Measurements from ENCODE around the gene WASL. TPM values are rescaled to one million over a fixed set of nuclear protein-coding genes. Genes with fewer than 3 reads are reported as not detected.

The WASL gene
- total RNA-seq, 1 experiment from 2014 or later, result 32.1 TPM

DNA sequence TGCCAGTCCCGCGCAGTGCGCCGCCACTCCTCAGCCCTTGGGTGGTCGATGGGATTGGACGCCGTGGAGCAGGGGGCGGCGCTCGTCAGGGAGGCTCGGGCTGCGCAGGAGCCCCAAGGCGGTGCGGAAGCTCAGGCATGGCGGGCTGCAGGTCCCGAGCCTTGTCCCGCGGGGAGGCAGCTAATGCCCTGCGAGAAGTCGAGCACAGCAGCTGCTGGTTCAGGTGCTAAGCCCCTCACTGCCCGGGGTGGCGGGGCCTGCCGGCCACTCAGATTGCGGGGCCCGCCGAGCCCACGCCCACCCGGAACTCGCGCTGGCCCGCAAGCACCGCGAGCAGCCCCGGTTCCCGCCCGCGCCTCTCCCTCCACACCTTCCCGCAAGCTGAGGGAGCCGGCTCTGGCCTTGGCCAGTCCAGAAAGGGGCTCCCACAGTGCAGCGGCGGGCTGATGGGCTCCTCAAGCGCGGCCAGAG, 14.4 kb upstream of the WASL start:
- BruUV-seq (replicated peaks), result no TSS peak
- no peak for TF ChIP-seq CTCF (conservative IDR thresholded peaks at IDR 0.05; ENCODE audit: low read depth, low read length)
- TF ChIP-seq EZH2 (IDR thresholded peaks at IDR 0.05; ENCODE audit: borderline replicate concordance, low read depth, low read length, poor library complexity, severe bottlenecking), result no peak
- intact Hi-C loops (cut with micrococcal nuclease; ENCODE audit: unreplicated experiment), result no loop called here
- Histone ChIP-seq H3K27me3 (replicated peaks; ENCODE audit: insufficient read depth, low read depth, low read length, poor library complexity) (no peaks in the 10 kb centered on the region), H3K9me3 (ENCODE audit: low read depth, low read length, poor library complexity, severe bottlenecking) (no peaks in the 10 kb centered on the region), H3K36me3 (ENCODE audit: insufficient read depth, low read length, poor library complexity, severe bottlenecking) (no peaks in the 10 kb centered on the region), H3K4me1 (ENCODE audit: insufficient read depth, low read length, poor library complexity, severe bottlenecking) (no peaks in the 10 kb centered on the region), H3K27ac (ENCODE audit: low read depth, low read length, poor library complexity, severe bottlenecking) (no peak overlapping the region), H3K4me3 (ENCODE audit: low read depth, low read length, poor library complexity, severe bottlenecking) (no peak overlapping the region)
- DNase-seq (ENCODE audit: low spot score), result no peak
- ChIA-PET POLR2A (ENCODE audit: low non-redundant PET) (no interaction called here), CTCF (no interaction called here)

- ChIA-PET POLR2A (ENCODE audit: low non-redundant PET) (no interaction called here), CTCF (no interaction called here)
- no peaks in the 10 kb centered on the region for H3K36me3 ChIP-seq (ENCODE audit: insufficient read depth, low read length, poor library complexity, severe bottlenecking)
- no peak overlapping the region for H3K4me3 ChIP-seq (ENCODE audit: low read depth, low read length, poor library complexity, severe bottlenecking)
- no peak for DNase-seq (ENCODE audit: low spot score)
- TF ChIP-seq CTCF (conservative IDR thresholded peaks at IDR 0.05; ENCODE audit: low read depth, low read length), result no peak
- TF ChIP-seq EZH2 (IDR thresholded peaks at IDR 0.05; ENCODE audit: borderline replicate concordance, low read depth, low read length, poor library complexity, severe bottlenecking), result no peak
- no peak overlapping the region for H3K27ac ChIP-seq (ENCODE audit: low read depth, low read length, poor library complexity, severe bottlenecking)
- H3K27me3 ChIP-seq (replicated peaks; ENCODE audit: insufficient read depth, low read depth, low read length, poor library complexity), result no peaks in the 10 kb centered on the region
- H3K9me3 ChIP-seq (ENCODE audit: low read depth, low read length, poor library complexity, severe bottlenecking), result no peaks in the 10 kb centered on the region
- H3K4me1 ChIP-seq (ENCODE audit: insufficient read depth, low read length, poor library complexity, severe bottlenecking), result no peaks in the 10 kb centered on the region
- no TSS peak for BruUV-seq (replicated peaks)
- intact Hi-C loops (cut with micrococcal nuclease; ENCODE audit: unreplicated experiment), result no loop called here
These were observed 12.9 kb upstream of the WASL start for GRCh38 chr7:123761729-123762128.

DNA sequence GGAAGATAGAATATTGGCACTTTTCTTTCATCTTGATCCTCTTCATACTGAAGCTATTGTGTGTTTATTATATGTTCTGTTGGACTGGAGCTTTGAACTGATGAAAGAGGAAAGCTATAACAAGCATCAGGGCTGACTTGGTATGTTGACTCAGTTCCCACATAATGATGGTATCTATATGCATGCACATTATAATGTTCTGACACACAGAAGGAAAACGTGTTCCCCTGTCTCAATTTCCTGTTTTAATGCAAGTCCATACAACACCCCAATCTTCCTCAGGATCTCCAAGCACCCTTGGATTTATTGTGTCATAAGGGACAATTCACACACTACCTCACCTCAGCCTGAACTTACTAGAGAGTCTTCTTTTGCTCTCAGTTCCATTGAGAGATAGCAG, 8.3 kb upstream of the WASL start:
- ChIA-PET CTCF (no interaction called here), POLR2A (ENCODE audit: low non-redundant PET) (no interaction called here)
- Histone ChIP-seq H3K9me3 (ENCODE audit: low read depth, low read length, poor library complexity, severe bottlenecking) (no peaks in the 10 kb centered on the region), H3K36me3 (ENCODE audit: insufficient read depth, low read length, poor library complexity, severe bottlenecking) (no peaks in the 10 kb centered on the region), H3K4me1 (ENCODE audit: insufficient read depth, low read length, poor library complexity, severe bottlenecking) (peaks cover 1% of the 10 kb centered on the region), H3K4me3 (ENCODE audit: low read depth, low read length, poor library complexity, severe bottlenecking) (no peak overlapping the region), H3K27me3 (replicated peaks; ENCODE audit: insufficient read depth, low read depth, low read length, poor library complexity) (no peaks in the 10 kb centered on the region), H3K27ac (ENCODE audit: low read depth, low read length, poor library complexity, severe bottlenecking) (no peak overlapping the region)
- BruUV-seq (replicated peaks), result no TSS peak
- intact Hi-C loops (cut with micrococcal nuclease; ENCODE audit: unreplicated experiment), result no loop called here
- TF ChIP-seq EZH2 (IDR thresholded peaks at IDR 0.05; ENCODE audit: borderline replicate concordance, low read depth, low read length, poor library complexity, severe bottlenecking) (no peak), CTCF (conservative IDR thresholded peaks at IDR 0.05; ENCODE audit: low read depth, low read length) (no peak)
- DNase-seq (ENCODE audit: low spot score), result no peak

All from A673 (cell line).